ENCODE data around the gene ANKH. TPM values are rescaled to one million over a fixed set of nuclear protein-coding genes. Genes with fewer than 3 reads are reported as not detected.

ANKH gene
- total and polyA plus RNA-seq, 4 donors: 10.8 to 46.7 (median 17.2) TPM

- Histone ChIP-seq H3K4me1 (ENCODE audit: control insufficient read depth in 5 of 5, insufficient read depth in 5 of 5, low read length in 5 of 5) (peaks cover 0 to 10% (median 4%) of the 10 kb centered on the region in 5 donors), H3K9ac (ENCODE audit: insufficient read depth in 1 of 2, low read length in 2 of 2) (no peak overlapping the region), H3K9me3 (ENCODE audit: control insufficient read depth in 4 of 4, insufficient read depth in 3 of 4, low read length in 3 of 4) (no peaks in the 10 kb centered on the region), H3K27me3 (ENCODE audit: control insufficient read depth in 3 of 3, insufficient read depth in 3 of 3, low read length in 2 of 3) (no peaks in the 10 kb centered on the region), H3K4me3 (no peak overlapping the region), H3K36me3 (ENCODE audit: control insufficient read depth in 4 of 4, insufficient read depth in 4 of 4, low read length in 4 of 4) (peaks cover 0 to 4% (median 0%) of the 10 kb centered on the region in 4 donors), H3K27ac (ENCODE audit: low read depth in 1 of 2, low read length in 1 of 2) (no peak overlapping the region)
- no peak for TF ChIP-seq CTCF (IDR thresholded peaks at IDR 0.05; ENCODE audit: control extremely low read depth, extremely low read depth)
- DNase-seq: no peak
- ATAC-seq (ENCODE audit: insufficient read depth, low FRiP score): no peak
Observed at GRCh38 chr5:14851999-14852526, 19.5 kb downstream of the ANKH start.

- H3K4me3 ChIP-seq: no peak overlapping the region
- H3K4me1 ChIP-seq (ENCODE audit: control insufficient read depth in 5 of 5, insufficient read depth in 5 of 5, low read length in 5 of 5): peaks cover 0 to 10% (median 4%) of the 10 kb centered on the region in 5 donors
- DNase-seq (no peak), ATAC-seq (ENCODE audit: insufficient read depth, low FRiP score) (no peak)
- H3K36me3 ChIP-seq (ENCODE audit: control insufficient read depth in 4 of 4, insufficient read depth in 4 of 4, low read length in 4 of 4): peaks cover 0 to 4% (median 0%) of the 10 kb centered on the region in 4 donors
- no peaks in the 10 kb centered on the region for H3K9me3 ChIP-seq (ENCODE audit: control insufficient read depth in 4 of 4, insufficient read depth in 3 of 4, low read length in 3 of 4)
- TF ChIP-seq CTCF (IDR thresholded peaks at IDR 0.05; ENCODE audit: control extremely low read depth, extremely low read depth): no peak
- no peak overlapping the region for H3K27ac ChIP-seq (ENCODE audit: low read depth in 1 of 2, low read length in 1 of 2)
- no peak overlapping the region for H3K9ac ChIP-seq (ENCODE audit: insufficient read depth in 1 of 2, low read length in 2 of 2)
- H3K27me3 ChIP-seq (ENCODE audit: control insufficient read depth in 3 of 3, insufficient read depth in 3 of 3, low read length in 2 of 3): no peaks in the 10 kb centered on the region
Observed at GRCh38 chr5:14851597-14851996, 20.0 kb downstream of the ANKH start.

GRCh38 chr5:14851050-14851419 is 20.5 kb downstream of the ANKH start:
- Histone ChIP-seq H3K9ac (ENCODE audit: insufficient read depth in 1 of 2, low read length in 2 of 2) (no peak overlapping the region), H3K36me3 (ENCODE audit: control insufficient read depth in 4 of 4, insufficient read depth in 4 of 4, low read length in 4 of 4) (peaks cover 0 to 4% (median 0%) of the 10 kb centered on the region in 4 donors), H3K27me3 (ENCODE audit: control insufficient read depth in 3 of 3, insufficient read depth in 3 of 3, low read length in 2 of 3) (no peaks in the 10 kb centered on the region), H3K4me3 (no peak overlapping the region), H3K27ac (ENCODE audit: low read depth in 1 of 2, low read length in 1 of 2) (no peak overlapping the region), H3K4me1 (ENCODE audit: control insufficient read depth in 5 of 5, insufficient read depth in 5 of 5, low read length in 5 of 5) (peaks cover 0 to 10% (median 4%) of the 10 kb centered on the region in 5 donors), H3K9me3 (ENCODE audit: control insufficient read depth in 4 of 4, insufficient read depth in 3 of 4, low read length in 3 of 4) (no peaks in the 10 kb centered on the region)
- DNase-seq: no peak
- ATAC-seq (ENCODE audit: insufficient read depth, low FRiP score): no peak
- TF ChIP-seq CTCF (IDR thresholded peaks at IDR 0.05; ENCODE audit: control extremely low read depth, extremely low read depth): no peak
- 82 to 85% methylated on average over 5 of the region's 5 CpGs for WGBS, 2 donors
